NOMO-1 (cell line): ENCODE results near the gene BCL2L14.
A peak's percentile ranks its signal among the peaks of the same experiment; 100 is the strongest.

Experiments
- DNase-seq, 2 experiments: peaks; one replicate each; lab custom pipeline; 2025; ENCODE audit not compliant: unreplicated experiment in 2 of 2; lab: John Stamatoyannopoulos, UW

BCL2L14 gene

GRCh38 chr12:12070674-12071656 lies at the start of gene BCL2L14:
Gene BCL2L14, plus strand, starts transcription at chr12:12070939. Its CDS starts 8,367 bp downstream, at chr12:12079306.
- peak; percentile 13 to 44 for DNase-seq

GRCh38 chr12:12022306-12022936 lies 48.3 kb upstream of the BCL2L14 start:
- DNase-seq, result peak in 1 of 2 experiments; percentile 9

GRCh38 chr12:12023456-12023855 lies 47.3 kb upstream of the BCL2L14 start:
- no peak for DNase-seq

GRCh38 chr12:12024911-12025682 lies 45.6 kb upstream of the BCL2L14 start:
- peak in 1 of 2 experiments; percentile 21 for DNase-seq

- DNase-seq, result no peak
Observed at GRCh38 chr12:12025799-12026386, 44.8 kb upstream of the BCL2L14 start.

GRCh38 chr12:12028668-12029402 lies 41.9 kb upstream of the BCL2L14 start:
- no peak for DNase-seq

- DNase-seq, result no peak
Observed at GRCh38 chr12:12029653-12030052, 41.1 kb upstream of the BCL2L14 start.

GRCh38 chr12:12032260-12032791 lies 38.4 kb upstream of the BCL2L14 start:
- no peak for DNase-seq

- peak; percentile 24 to 52 for DNase-seq
Observed at GRCh38 chr12:12032851-12033797, 37.6 kb upstream of the BCL2L14 start.

GRCh38 chr12:12033824-12034223 lies 36.9 kb upstream of the BCL2L14 start:
- no peak for DNase-seq

- DNase-seq, result no peak
Observed at GRCh38 chr12:12034344-12034743, 36.4 kb upstream of the BCL2L14 start.

GRCh38 chr12:12035229-12035628 lies 35.5 kb upstream of the BCL2L14 start:
- no peak for DNase-seq

GRCh38 chr12:12036901-12037300 lies 33.8 kb upstream of the BCL2L14 start:
- no peak for DNase-seq

GRCh38 chr12:12039897-12040296 lies 30.8 kb upstream of the BCL2L14 start:
- DNase-seq, result no peak

- no peak for DNase-seq
Observed at GRCh38 chr12:12046401-12046800, 24.3 kb upstream of the BCL2L14 start.

GRCh38 chr12:12047682-12048081 lies 23.1 kb upstream of the BCL2L14 start:
- no peak for DNase-seq

GRCh38 chr12:12048266-12048665 lies 22.5 kb upstream of the BCL2L14 start:
- DNase-seq, result no peak

GRCh38 chr12:12048714-12049113 lies 22.0 kb upstream of the BCL2L14 start:
- no peak for DNase-seq

GRCh38 chr12:12051668-12052067 lies 19.1 kb upstream of the BCL2L14 start:
- no peak for DNase-seq
